GM18499 (cell line): ENCODE results near the gene USP51.
A peak's percentile ranks its signal among the peaks of the same experiment; 100 is the strongest.
"Not testable (repeated sequence)": the region's sequence is repeated elsewhere in the genome, so short reads cannot be mapped to it uniquely, and the experiment has no call there.

ENCODE experiments used
- ATAC-seq: cut with Tn5 transposase; IDR thresholded peaks from one replicate; pipeline ENCODE4 v1.9.1; 2021; ENCODE audit warnings: moderate number of reproducible peaks; ENCODE audit not compliant: insufficient read depth, unreplicated experiment

USP51 gene

DNA sequence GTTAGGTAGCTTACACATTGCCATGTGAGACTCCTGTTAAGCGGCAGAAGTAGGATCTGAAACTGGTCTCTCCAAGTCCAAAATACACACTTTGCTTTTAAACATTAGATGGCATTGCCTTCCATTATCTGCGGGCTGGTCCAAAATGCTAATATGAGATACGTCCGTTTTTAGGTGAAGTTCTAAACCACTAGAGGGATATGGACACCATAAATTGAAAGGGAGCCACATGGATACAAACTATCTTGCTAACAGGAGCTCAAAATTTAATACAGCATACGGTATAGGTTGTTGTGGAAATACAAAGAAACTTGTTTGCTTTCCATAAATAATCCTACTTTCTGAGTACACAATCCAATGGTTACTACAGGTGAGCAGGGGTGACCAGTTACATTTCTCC is 23.9 kb downstream of the USP51 start:
- ATAC-seq = not testable (repeated sequence)

DNA sequence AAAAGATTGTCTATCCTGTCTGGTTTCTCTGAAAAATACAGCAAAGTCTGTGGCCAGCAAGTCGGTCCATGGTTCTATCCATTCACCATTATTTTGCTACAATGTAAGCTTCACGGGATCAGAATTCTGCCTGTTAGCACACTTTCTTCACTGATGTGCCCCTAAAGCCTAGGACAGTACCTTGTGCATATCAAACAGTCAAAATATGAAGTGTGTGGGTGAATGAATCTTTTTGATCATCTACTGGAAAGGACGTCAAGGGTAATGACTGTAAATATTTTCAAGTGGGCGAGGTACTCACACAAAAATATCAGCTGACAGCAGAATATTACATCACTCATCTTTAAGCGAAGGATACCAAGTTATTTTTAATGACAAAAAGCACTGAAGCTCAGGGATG is 24.5 kb downstream of the USP51 start:
- not testable (repeated sequence) for ATAC-seq

DNA sequence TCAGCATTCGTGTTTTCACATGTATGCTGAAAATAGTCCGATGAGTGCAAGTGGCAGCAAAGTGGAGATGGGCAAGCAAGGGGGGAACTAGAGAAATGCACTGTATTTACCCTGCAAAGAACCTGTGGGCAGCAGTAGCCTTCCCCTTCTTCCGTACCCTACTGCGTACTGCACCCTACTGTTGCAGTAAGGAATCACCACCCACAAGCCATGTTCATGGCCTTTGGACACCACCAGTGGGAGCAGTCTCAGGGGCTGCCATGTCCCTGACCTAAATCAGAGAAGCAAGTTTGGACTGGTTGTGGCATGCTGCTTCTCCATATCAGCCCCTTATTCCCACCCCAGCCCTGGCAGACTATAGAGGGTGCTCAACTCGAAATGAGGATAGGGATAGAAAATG is 25.6 kb downstream of the USP51 start:
- ATAC-seq = not testable (repeated sequence)

DNA sequence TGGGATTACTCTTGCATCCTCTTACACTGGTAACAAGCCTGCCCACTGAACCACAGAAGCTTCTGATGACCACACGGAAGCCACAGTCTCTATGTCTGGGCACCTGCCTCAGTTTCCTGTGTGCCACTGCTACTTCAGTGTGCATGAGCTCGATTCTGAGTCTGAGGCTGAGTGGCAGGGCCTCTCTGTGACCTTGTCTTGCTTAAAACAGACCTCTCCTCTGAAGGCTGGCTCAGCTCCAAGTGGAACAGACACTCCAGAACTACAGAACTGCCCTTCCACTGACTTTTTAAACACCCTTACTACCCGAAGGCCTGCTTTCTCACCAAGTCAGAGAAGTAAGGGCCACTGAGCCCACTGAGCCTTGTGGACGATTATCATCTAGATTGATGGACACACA is 29.7 kb downstream of the USP51 start:
- ATAC-seq = not testable (repeated sequence)

DNA sequence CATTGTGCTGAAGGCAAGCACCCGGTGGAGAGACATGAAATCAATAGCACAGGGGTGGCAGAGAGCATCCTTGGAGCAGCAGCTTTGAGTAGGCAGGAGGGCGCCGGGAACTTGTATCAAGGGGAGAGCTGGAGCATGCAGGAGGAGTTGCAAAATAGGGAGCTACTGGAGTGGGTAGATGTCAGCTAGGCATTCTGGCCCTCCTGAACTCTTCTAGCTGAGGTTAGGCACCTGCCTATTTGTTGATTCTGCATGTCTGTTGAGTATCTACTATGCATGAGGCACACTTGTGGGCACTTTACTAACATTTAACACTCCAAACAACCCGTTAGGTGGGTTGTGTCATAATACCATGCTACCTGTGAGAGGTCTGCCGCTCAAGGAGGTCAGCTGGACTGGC is 30.2 kb downstream of the USP51 start:
- not testable (repeated sequence) for ATAC-seq

DNA sequence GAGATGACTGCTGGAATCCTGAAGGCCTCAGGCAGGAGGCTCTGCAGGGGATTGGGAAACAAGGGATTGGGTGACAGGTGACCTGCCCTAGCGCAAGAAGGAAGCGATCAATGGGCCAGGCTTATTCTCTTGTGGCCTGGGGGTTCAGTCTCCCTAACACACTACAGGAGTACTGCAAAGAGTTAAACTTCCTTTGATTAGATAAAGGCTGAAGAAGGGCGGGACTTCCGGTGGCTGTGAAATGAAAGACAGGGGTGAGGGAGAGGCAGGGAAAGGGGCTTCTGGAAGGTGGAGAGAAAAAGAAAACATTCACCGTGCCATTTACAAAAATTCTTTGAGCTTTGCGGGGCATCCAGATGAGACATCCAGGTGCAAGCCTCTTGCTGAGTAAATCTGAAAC is 33.9 kb downstream of the USP51 start:
- not testable (repeated sequence) for ATAC-seq

DNA sequence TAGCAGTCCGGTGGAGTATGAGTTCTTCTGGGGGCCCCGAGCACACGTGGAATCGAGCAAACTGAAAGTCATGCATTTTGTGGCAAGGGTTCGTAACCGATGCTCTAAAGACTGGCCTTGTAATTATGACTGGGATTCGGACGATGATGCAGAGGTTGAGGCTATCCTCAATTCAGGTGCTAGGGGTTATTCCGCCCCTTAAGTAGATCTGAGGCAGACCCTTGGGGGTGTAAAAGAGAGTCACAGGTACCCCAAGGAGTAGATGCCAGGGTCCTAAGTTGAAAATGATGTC is 36.9 kb downstream of the USP51 start:
- no peak for ATAC-seq

DNA sequence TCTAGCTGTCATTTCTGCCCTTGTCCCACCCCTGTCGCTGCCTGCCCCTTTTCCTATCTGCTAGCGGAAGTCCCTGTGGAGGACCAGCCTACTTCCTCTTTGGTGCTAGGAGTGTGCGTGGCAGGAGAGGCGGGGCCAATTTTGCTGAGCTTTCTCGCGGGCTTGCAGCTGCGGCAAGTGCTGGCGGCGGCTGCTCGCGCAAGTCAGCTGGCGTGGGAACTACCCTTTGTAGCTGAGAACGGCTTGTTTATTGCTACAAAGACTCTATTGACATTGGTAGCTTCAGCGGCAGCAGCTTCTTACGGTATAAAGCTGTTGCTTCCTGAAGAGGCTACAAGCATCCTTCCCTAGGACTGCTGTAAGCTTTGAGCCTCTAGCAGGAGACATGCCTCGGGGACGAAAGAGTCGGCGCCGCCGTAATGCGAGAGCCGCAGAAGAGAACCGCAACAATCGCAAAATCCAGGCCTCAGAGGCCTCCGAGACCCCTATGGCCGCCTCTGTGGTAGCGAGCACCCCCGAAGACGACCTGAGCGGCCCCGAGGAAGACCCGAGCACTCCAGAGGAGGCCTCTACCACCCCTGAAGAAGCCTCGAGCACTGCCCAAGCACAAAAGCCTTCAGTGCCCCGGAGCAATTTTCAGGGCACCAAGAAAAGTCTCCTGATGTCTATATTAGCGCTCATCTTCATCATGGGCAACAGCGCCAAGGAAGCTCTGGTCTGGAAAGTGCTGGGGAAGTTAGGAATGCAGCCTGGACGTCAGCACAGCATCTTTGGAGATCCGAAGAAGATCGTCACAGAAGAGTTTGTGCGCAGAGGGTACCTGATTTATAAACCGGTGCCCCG is 37.4 kb downstream of the USP51 start, which contains the start of gene MAGEH1:
Gene MAGEH1, plus strand, starts transcription at position 138 of the 843 bp plus-strand sequence. Its CDS starts 248 bp downstream, at position 386.
- peak; percentile 94 for ATAC-seq

DNA sequence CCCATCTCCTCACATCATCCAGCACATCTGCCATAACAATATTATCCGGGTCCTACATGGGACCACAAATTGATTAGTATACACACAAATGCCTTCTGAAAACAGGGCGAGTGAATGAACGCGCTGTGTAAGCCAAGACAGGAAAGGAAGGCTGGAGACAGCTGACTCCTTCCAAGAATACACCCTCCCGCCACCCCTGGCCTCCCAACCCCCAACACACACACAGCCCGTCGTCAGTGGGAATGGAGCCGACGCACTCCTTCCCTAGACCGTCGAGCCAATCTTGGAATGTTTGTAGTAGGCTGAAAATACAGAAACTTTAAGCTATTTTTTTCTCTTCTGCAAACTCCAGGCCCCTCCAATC is 38.0 kb downstream of the USP51 start:
- peak; percentile 3 for ATAC-seq

DNA sequence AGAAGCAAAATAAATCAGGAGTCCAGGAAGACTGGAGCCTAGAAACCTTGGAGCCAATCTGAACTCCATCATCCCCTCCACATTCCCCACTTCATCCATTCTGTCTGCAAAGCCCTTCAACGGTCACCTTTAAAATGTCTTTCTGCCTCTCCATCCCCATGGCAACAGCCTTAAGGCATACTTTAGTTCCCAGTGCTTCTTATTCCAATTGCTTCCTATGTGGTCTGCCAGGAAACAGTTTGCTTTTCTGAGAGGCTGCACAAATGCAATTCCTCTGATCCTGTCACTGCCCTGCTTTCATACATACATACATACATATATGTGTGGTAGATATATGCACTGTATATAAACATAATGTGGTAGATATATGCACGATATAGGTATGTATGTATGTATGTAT is 38.5 kb downstream of the USP51 start:
- ATAC-seq = no peak

DNA sequence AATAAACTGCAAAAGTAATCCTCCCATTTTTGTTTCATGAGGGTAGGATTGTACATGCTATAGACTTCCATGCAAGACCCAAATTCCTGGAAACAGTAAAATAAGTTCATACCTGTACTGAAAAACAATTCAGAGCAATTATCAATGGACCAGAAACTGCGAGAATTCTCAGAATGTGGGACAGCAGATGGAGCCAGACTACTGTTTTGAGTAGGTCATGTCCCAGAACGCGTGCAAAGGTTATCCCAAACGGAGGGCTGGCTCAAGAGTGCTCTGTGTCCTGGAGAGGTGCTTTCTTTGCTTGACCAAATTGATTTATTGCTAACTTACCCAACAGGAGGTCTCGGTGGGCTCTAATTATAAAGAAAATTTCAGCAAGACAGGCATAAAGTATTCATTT is 39.4 kb downstream of the USP51 start:
- no peak for ATAC-seq

DNA sequence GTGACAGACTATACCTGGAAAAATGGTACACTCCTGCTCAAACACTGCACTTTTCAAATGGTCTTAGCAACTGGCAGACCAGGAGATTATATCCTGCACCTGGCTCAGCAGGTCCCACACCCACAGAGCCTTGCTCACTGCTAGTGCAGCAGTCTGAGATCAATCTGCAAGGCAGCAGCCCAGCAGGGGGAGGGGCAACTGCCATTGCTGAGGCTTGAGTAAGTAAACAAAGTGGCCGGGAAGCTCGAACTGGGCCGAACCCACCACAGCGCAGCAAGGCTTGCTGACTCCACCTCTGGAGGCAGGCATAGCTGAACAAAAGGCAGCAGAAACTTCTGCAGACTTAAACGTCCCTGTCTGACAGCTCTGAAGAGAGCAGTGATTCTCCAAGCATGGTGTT is 46.2 kb downstream of the USP51 start:
- not testable (repeated sequence) for ATAC-seq
